Measurements from ENCODE around the gene TIFAB.

DNA sequence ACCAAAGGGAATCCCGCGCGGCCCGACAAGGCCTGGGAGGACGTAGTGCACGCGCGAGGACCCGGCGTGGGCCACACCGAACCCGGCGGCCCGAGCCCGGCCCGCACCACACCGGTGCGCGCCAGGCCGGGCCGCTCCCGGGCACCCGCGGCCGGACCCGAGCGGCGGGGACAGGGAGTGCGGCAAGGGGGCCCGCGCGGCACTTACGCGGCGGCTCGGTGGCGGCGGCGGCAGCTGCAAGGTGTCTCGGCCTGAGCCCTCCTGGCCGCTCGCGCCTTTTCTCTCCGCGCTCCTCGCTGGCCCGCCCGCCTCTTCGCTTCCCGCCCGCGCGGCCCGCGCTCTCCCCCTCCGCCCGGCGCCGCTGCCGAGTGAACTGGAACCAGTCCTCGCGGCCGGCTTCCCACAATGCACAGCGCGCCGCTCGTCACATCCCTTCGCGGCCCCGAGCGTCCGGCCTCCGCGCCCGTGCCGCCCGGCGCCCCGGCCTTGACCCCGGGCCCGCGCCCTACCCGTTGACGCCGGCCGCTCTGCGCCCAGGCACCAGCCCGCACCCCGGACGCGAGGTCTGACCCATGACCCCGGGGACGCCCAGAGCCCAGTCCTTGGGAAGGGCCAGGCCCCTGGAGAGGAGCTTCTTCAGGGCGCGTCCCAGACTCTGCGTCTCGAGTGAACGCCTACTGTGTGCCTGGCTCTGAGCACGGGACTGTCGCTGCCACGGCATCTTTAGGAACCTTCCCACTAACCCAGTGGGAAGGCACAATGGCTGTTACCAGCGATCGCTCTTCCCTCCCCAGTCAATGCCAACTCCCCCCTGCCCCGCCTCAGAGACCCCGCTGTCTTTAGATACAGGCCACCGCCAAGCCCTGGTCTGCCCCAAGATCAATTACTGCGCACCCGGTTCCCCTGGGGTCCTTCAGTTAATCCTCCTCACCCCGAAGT is 53.0 kb downstream of the TIFAB start, which contains the start of gene MACROH2A1:
- TF ChIP-seq, protein P1, sequence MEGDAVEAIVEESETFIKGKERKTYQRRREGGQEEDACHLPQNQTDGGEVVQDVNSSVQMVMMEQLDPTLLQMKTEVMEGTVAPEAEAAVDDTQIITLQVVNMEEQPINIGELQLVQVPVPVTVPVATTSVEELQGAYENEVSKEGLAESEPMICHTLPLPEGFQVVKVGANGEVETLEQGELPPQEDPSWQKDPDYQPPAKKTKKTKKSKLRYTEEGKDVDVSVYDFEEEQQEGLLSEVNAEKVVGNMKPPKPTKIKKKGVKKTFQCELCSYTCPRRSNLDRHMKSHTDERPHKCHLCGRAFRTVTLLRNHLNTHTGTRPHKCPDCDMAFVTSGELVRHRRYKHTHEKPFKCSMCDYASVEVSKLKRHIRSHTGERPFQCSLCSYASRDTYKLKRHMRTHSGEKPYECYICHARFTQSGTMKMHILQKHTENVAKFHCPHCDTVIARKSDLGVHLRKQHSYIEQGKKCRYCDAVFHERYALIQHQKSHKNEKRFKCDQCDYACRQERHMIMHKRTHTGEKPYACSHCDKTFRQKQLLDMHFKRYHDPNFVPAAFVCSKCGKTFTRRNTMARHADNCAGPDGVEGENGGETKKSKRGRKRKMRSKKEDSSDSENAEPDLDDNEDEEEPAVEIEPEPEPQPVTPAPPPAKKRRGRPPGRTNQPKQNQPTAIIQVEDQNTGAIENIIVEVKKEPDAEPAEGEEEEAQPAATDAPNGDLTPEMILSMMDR (IDR thresholded peaks at IDR 0.05) = peak in 2 of 3 experiments; percentile 19 to 24
- TF ChIP-seq POLR2A (IDR thresholded peaks at IDR 0.05; ENCODE audit: low read depth) = peak; percentile 87
- TF ChIP-seq POLR2AphosphoS5 (IDR thresholded peaks at IDR 0.05) = peak; percentile 92 to 93
- TF ChIP-seq EP300 (IDR thresholded peaks at IDR 0.05) = no peak

Data from esophagus muscularis mucosa (tissue), 4 donors.